DMS53 (cell line): ENCODE data around the gene LARGE1.

Source experiments
- DNase-seq: peaks from one replicate; lab custom pipeline; 2025; lab: John Stamatoyannopoulos, UW

LARGE1 gene

DNA sequence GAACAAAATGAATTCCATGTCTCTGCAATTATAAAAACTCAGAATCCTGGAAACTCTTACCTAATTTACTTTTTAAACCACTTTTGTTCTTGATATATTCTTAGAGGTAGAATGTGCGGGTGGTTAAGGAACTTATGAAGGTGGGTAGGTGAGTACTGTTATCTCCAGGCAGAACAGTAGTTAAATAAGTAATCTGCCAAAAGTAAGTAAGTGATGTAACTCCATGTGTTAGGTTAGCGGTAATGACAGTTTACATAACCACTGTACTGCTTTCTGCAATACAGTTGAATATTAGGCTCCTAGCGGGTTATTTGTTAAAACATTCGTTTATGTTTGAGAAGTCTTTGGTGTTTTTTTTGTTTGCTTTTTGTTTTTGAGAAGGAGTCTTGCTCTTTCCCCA, 7.1 kb downstream of the LARGE1 start:
- no peak for DNase-seq

DNA sequence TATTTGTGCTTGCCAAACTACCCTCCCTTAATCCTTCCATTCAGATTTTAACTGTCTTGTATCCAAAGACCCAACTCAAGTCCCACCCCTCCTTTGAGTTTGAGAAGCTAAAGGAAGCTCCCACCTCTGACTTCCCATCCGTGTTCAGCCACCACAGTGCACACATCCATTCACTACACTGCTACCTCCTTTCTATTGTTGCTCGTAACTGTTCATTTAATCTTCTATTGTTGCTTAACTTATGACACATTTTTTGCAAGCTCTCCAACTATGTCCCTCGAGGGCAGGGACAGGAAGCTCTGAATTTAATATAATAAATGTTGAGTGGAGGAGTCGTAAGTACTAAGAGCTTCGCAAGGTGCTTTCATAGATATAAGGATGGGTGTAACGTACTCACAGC, 10.4 kb downstream of the LARGE1 start:
- DNase-seq, result no peak

DNA sequence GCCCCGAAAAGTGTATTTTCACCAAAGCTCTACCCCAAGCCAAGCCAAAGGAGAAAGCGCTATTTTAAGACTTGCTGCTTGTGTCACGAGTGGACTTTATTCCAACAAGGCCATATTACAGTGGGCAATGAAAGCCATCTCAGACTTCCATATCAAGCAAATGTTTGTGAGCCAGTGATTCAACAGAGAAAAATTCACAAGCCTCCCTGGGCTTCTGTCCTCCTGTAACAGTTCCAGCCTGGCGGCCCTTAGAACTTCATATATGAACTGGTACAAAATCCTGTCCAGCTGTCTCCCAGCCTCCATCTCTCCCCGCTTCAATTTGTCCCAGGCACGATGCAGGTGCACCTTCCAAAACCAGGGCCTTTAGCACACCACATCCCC, 11.2 kb downstream of the LARGE1 start:
- no peak for DNase-seq

DNA sequence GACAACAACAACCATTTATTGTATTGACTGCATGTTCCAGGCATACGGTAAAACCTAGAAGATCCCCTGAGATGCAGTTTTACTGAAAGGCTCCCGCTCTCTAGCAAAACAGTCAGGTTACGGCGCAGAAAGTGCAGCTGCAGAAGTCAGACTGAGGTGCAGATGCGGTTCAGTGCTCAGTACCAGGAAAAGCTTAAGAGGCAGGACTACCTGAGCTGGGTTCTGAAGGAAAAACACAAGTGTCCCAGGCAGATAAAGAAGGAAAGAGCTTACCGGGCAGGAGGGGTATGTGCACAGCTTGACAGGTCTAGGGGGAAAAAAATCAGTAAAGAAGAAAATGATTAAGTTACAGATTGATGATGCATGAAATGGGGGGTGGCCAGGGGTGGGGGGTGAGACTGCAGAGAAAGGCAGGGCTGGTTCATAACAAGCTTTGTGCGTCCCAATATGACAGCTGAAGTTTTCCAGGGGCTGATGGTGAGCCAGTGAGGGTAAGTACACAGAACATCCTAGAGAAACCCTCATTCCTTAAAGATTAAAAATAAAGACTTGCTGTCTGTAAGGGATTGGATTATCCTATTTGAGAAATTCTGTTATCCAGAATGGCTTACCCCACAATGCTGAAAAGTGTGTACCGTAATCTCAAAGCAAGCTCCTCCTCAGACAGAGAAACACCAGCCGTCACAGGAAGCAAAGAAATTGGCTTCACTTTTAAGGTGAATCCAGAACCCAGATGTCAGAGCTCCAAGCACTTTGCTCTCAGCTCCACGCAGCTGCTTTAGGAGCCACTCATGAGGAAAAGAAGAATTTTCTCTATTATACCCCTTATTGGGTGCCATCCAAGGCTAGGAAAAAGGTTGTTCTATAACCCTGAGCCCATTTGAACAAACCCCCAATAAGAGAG, 11.9 kb downstream of the LARGE1 start:
- no peak for DNase-seq

DNA sequence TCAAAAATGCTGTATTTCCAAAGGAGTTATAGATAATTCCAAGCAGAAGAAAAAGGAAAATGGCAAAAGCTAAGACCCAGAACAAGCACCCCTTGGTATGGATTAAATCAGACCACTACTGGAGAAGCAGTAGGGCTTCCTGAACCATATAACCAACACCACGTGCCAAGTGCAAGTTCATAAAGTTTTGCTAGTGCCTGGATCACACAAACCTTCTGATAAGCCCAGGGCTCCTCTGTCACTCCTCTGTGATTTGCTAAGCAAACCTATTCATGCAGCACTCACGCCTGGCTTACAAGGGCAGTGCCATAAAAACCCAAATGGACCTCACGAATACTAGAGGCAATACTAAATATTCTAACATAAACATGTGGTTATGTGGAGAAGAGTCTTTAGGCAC, 13.3 kb downstream of the LARGE1 start:
- DNase-seq, result no peak

DNA sequence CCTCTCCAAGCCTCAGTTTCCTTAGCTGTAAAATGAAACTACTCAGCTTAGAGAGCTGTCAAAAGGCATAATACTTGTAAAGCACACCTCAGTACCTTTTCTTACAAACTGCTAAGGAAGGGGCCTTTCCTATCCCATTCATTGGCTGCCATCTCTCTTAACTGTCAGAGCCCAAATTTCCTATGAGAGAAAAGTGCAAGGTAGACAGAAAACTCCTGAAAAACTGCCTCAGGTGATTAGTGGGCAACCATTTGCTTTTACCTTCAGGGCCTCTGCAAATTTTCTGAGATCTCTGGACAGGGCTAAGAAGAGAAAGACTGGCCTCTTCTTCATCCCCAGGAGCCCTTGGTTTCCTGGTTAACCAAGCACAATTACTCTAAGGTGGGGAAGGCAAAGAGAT, 13.8 kb downstream of the LARGE1 start:
- no peak for DNase-seq

DNA sequence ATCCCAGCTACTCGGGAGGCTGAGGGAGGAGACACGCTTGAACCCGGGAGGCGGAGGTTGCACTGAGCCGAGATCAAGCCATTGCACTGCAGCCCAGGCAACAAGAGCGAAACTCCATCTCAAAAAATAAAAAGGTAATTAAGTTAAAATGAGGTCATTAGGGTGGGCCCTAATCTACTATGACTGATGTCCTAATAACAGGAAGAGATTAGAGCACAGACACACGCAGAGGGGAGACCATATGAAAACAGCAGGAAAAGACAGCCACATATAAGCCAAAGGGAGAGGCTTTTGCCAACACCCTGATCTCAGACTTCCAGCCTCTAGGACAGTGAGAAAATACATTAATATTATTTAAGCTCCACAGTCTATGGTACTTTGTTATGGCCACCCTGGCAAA, 17.3 kb downstream of the LARGE1 start:
- no peak for DNase-seq

DNA sequence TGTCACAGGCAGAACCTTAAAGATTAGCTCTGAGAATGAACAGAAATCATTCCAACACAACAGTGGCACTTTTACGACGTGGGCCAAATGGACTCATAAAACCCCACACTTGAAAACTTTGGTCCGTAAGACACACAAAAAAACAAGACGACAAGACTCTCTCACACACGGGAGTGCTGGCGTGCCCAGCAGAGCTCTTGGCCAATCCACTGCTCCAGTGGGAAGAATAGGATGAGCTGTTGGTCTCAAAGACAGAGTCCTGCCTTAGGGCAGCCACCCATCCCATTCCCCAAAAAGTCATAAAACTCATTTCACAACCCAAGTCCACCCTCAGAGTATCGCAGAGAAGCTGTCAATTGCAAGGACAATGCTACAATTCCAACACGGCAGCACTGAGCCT, 18.2 kb downstream of the LARGE1 start:
- no peak for DNase-seq

DNA sequence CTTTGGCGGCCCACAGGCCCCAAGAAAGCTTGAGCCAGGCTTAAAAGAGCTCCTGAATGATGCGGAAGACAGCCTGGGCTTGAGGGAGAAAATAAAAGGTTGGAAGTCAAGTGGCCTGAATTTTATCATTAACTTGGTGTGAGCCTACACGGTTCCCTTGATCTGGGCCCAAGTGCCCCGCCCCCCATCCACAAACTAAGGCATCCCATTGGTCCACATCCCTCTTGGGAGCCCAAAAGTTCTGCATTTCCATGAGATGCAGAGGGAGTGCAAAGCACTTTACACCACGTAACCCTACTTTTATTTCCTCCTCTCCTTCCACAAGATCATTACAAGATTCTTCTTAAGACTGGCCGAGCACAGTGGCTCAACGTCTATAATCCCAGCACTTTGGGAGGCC, 22.2 kb downstream of the LARGE1 start:
- DNase-seq, result no peak

DNA sequence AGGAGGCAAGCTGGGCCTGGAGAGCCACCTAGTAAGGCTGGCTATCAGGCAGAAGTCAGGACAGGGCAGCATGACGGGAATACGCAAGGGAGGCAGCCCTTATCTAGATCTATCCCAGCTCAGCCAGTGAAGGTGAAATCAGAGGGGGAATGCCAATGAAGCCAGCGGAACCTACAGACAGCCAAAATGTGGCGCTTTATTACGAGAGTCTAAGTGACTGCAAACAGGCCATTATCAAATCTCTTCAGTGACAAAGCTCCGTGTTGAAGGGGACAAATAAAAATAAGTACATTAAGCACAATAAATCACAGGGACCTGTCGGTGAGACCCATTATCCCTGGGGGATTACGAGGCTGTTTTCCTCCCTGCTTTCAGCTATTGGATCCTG, 22.8 kb downstream of the LARGE1 start:
- no peak for DNase-seq

DNA sequence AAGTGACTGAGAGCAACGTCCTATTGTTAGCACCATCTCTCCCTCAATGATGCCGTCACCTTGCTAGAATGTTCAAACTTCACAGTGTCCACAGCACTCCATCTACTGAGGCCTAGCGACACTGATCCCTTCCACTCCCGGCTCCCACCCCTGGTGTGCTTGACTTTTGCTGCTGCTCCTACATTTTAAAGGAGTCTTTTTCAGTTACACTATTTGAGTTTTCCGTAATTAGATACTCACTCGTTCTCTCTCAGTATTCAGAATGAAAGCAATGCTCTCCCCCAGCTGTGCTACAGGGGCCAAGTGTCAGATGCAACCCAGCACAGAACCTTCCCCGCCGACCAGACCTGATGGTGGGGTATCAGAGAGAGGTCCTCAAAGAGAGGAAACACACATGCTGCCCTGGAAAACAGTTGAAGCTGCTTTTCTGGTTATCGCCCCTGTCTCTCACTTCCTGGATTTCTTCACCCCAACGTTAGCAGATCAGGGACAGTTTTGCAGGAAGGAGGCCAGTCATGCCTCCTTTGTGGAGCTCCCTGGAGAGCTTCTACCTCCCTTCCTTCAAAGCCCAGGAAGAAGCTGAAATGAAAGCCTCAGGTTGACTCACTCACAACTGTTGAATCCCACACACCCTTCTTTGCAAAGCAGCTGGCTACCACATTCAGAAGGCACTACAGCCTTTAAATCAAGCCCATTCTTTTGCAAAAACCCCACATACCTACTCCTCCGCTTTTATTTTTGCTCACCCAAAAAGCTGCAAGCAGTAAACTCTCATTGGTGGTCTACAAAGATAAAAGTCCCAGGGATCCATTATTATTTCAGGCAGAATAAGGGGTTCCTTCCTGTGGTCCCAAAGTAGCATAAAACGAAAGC, 23.5 kb downstream of the LARGE1 start:
- DNase-seq, result no peak

DNA sequence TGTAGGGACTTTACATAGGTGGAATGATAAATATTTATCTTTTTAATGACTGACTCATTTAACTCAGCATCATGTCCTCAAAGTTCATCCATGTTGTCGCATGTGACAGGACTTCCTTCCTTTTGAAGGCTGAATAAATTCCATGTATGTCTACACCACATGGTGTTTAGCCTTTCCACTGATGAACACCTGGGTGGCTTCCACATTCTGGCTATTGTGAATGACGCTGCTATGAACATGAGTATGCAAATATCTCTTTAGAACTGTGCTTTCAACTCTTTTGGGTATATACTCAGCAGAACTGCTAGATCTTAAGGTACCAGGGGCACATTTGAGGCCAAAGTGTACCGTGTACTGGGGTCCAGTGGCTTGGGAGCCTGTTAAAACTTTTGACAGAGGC, 24.1 kb downstream of the LARGE1 start:
- DNase-seq, result no peak

DNA sequence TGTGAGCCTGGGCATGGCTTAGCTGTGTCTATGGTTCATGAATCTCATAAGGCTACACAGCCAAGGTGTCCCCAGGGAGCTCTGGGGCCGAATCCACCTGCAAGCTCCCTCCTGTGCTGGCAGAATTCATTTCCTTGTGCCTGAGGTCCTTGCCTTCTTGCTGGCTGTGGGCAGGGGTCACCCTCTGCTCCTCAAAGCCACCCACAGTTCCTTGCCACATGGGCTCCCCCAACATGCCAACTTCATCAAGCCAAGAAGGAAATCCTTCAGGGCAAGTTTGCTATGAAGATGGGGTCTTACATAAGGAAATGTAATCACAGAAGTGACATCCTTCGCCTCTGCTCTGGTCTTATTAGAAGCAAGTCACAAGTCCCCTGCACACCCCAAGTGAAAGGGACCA, 24.8 kb downstream of the LARGE1 start:
- no peak for DNase-seq

DNA sequence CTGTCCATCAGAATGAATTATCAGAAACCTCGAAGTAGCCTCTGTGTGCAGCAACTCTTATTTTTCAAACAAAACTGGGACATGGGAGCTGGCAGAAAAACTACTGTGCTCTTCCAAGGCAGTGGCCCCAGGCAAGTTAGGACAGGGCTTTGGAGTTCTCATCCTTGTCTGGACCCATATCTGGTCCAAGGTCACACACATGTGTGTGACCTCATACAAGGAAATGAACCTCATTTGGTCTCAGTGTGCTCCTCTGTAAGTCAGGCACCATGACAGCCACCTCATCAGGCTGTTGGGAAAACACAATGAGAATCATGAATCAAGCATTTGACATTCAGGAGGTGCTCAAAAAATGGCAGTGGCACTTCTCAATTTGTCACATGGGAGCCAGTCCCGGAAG, 25.8 kb downstream of the LARGE1 start:
- DNase-seq, result peak; percentile 1

DNA sequence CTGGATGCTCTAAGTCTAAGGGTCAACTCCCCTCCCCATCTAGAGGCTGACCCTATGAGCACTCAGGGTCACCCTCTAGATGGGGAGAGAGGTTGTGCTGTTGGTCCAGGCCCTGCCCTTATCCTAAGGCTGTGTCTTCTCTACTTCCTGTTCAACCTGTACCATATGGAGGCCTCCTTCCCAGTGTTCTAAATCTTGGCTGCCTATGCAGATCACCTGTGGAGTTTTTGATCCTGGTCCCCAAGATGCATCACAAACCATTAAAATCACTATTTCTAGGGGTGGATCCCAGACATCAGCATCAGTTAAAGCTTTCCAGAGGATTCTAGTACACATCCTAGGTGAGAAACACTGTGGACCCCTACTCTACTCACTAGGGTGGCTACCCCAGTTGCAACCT, 26.2 kb downstream of the LARGE1 start:
- DNase-seq, result no peak

DNA sequence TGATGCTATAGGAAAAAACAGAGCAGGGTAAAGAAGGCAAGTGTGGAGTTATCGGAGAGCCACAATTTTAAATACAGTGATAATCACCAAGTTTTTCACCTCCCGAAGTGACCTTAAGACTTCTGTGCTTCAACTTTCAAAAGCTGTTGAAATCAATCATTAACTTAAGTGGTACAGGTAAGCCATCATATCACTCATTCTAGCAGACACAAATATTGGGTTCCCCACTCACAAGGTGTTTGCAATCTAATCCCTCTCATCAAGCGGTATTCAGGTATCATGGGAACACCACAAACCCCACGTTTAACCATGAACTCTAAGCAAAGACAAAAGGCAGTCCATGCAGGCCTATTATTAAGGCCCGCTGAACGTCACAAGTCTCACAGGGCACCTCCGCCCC, 26.8 kb downstream of the LARGE1 start:
- DNase-seq, result no peak

DNA sequence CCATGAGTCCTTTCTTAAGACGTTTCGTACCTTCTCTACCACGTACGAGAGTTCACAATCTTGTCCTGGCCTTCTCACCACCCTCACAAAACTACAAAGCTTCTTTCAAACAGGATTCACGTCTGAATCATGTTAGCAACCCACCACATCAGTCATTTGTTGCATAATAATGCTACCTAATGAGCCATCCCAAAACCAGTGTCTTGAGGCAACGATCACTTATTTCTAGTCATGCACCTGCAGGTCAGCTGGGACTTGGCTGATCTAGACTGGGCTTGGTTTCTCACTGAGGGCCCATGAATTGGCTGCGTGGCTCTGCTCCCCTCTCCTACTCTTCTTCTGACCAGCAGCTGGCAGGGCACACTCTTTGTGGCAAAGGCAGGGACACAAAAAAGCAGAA, 28.3 kb downstream of the LARGE1 start:
- no peak for DNase-seq

DNA sequence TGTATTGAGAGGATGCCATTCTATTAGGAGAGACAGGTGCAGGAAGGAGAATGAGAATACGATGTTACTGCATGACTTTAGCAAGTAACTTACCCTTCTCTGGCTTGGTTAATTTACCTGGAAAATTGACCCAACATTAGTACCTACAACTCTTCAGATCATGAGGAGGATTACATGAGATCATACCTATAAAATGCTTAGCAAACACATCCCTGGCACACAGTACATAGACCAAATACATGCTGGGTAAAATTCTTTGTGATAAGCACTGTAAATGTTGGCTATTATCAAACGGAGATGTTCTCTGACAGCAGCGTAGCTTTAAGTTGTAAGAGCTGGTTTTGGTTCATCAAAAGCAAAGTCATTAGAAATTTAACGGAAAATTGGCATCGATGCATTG, 28.8 kb downstream of the LARGE1 start:
- DNase-seq, result no peak

DNA sequence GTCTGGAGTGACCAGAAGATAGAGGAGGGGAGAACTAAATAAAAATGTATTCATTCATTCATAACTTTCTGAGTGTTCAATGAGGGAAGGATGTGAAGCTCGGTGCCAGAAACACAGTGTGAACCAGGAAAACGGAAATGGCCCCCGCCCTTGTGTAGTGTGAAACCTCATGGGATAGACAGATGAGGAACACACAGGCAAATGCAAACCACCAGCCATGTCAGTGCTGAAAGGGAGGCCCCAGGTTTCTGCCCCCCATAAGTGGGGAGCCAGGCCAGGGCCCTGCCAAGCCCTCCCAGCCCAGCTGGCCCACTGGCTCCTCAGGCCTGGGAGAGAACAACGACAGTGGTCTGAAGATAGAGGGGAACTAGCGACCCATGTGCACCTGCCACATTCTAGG, 30.5 kb downstream of the LARGE1 start:
- no peak for DNase-seq

DNA sequence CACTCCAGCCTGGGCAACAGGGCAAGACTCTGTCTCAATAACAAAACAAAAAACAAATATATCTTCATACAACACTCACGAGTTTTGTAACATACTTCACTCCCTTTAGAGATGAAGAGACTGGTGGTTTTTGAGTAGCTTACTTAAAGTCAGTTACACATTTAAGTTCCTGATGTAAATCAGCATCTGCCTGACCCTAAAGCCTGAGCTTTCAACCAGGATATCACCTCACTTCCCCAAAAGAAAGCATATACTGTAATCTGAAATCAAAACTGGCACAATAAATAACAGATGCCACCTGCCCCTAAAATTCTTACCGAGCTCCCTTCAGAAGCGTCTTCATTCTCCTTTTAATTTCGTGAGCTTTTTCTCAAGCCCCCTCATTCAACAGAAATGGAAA, 31.5 kb downstream of the LARGE1 start:
- DNase-seq, result no peak

DNA sequence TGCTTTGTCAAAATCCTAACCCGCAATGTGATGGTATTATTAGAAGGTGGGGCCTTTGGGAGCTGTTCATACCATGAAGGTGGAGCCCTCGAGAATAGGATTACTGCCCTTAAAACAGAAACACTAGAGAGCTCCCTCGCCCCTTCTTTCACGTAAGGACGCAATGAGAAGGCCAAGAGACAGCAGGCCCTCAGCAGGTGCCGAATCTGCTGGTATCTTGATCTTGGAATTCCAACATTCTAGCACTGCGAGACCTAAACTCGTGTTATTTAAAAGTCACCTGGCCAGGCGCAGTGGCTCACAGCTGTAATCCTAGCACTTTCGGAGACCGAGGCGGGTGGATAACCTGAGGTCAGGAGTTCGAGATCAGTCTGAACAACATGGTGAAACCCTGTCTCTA, 33.1 kb downstream of the LARGE1 start:
- DNase-seq, result no peak

DNA sequence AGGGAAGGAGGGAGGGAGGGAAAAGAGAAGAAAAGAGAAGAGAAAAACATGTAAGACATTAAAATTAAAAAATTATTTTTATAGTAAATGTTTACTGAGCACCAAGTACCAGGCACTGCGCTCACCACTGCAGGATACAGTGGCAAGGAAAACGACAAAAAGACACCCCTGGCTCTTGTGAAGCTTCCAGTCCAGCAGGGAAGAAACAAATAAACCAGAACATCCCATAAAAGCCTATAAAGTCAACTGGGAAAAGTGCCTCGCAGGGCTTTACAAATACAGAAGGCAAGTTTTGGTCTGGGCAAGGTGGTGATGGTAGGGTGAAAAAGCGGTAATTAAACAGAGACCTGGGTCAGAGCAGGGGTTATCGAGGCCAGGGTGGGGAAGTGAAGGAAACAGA, 33.6 kb downstream of the LARGE1 start:
- no peak for DNase-seq

DNA sequence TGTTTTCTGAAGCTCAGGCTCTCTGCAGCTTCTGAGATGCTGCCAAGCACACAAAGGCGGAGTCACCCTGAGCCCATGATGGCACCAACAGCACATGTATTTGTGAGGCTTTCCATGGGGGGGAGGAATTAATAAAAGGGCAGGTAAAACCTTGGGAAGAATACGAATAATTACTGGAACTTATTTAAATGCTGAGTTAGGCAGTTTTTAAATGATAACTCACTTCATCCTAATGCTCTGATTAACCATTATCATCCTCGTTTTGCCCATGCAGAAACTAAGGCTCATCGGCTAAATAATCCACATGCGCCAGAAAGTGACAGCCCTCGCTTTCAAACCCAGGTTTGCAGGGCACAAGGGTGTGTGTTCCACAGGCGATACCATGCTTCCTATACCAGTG, 35.4 kb downstream of the LARGE1 start:
- DNase-seq, result no peak
